ENCODE measurements around the gene DDHD1.

DDHD1 gene

GRCh38 chr14:53168786-53169185, 15.7 kb upstream of the DDHD1 start:
- no peak for DNase-seq (ENCODE audit: low spot score in 2 of 2)
- H3K4me1 Mint-ChIP-seq = no peaks in the 10 kb centered on the region
- no peak overlapping the region for H3K27ac Mint-ChIP-seq
- no peaks in the 10 kb centered on the region for H3K36me3 Mint-ChIP-seq
- ATAC-seq = no peak
- no peaks in the 10 kb centered on the region for H3K9me3 Mint-ChIP-seq
- no peak overlapping the region for H3K4me3 Mint-ChIP-seq

GRCh38 chr14:53167602-53168328, 14.6 kb upstream of the DDHD1 start:
- DNase-seq (ENCODE audit: low spot score in 2 of 2) (no peak), ATAC-seq (no peak)
- Mint-ChIP-seq H3K9me3 (no peaks in the 10 kb centered on the region), H3K4me3 (no peak overlapping the region), H3K27ac (no peak overlapping the region), H3K4me1 (no peaks in the 10 kb centered on the region), H3K36me3 (no peaks in the 10 kb centered on the region)

GRCh38 chr14:53161758-53162435, 8.8 kb upstream of the DDHD1 start:
- Mint-ChIP-seq H3K27ac (no peak overlapping the region), H3K4me1 (no peaks in the 10 kb centered on the region), H3K4me3 (no peak overlapping the region), H3K36me3 (no peaks in the 10 kb centered on the region), H3K9me3 (no peaks in the 10 kb centered on the region)
- ATAC-seq (no peak), DNase-seq (ENCODE audit: low spot score in 2 of 2) (no peak)

GRCh38 chr14:53156238-53156637, 3.1 kb upstream of the DDHD1 start:
- Mint-ChIP-seq H3K36me3 (peaks cover 24% of the 10 kb centered on the region), H3K9me3 (no peaks in the 10 kb centered on the region), H3K4me1 (peaks cover 19% of the 10 kb centered on the region), H3K4me3 (no peak overlapping the region), H3K27ac (no peak overlapping the region)
- no peak for DNase-seq (ENCODE audit: low spot score in 2 of 2)
- ATAC-seq = no peak

GRCh38 chr14:53153702-53154112, 584 bp upstream of the DDHD1 start:
- DNase-seq (ENCODE audit: low spot score in 2 of 2) (no peak), ATAC-seq (peak; percentile 60)
- peak overlapping the region; percentile 100 for H3K4me3 Mint-ChIP-seq

GRCh38 chr14:53152184-53152886, 788 bp downstream of the DDHD1 start:
- Mint-ChIP-seq H3K36me3 (peaks cover 52% of the 10 kb centered on the region), H3K9me3 (no peaks in the 10 kb centered on the region), H3K27ac (peak overlapping the region; percentile 99), H3K4me1 (peaks cover 56% of the 10 kb centered on the region), H3K4me3 (peak overlapping the region; percentile 100)
- ATAC-seq (peak; percentile 57), DNase-seq (ENCODE audit: low spot score in 2 of 2) (peak; percentile 59 to 86)

More at GRCh38 chr14:53153702-53154112, 584 bp upstream of the DDHD1 start:
- peaks cover 46% of the 10 kb centered on the region for H3K36me3 Mint-ChIP-seq
- H3K27ac Mint-ChIP-seq = peak overlapping the region; percentile 99
- no peaks in the 10 kb centered on the region for H3K9me3 Mint-ChIP-seq
- peaks cover 42% of the 10 kb centered on the region for H3K4me1 Mint-ChIP-seq

- no peak for ATAC-seq
- Mint-ChIP-seq H3K9me3 (no peaks in the 10 kb centered on the region), H3K4me3 (peak overlapping the region; percentile 100), H3K36me3 (peaks cover 58% of the 10 kb centered on the region), H3K27ac (peak overlapping the region; percentile 99), H3K4me1 (peaks cover 63% of the 10 kb centered on the region)
- no peak for DNase-seq (ENCODE audit: low spot score in 2 of 2)
Observed at GRCh38 chr14:53151523-53152183, 1.5 kb downstream of the DDHD1 start.

- H3K36me3 Mint-ChIP-seq = peaks cover 77% of the 10 kb centered on the region
- DNase-seq (ENCODE audit: low spot score in 2 of 2) (no peak), ATAC-seq (no peak)
- H3K4me3 Mint-ChIP-seq = peak overlapping the region; percentile 100
- no peaks in the 10 kb centered on the region for H3K9me3 Mint-ChIP-seq
- H3K27ac Mint-ChIP-seq = no peak overlapping the region
- H3K4me1 Mint-ChIP-seq = peaks cover 71% of the 10 kb centered on the region
Observed at GRCh38 chr14:53149668-53150316, 3.3 kb downstream of the DDHD1 start.

- Mint-ChIP-seq H3K27ac (peak overlapping the region; percentile 58), H3K36me3 (peaks cover 74% of the 10 kb centered on the region), H3K4me1 (peaks cover 73% of the 10 kb centered on the region), H3K9me3 (no peaks in the 10 kb centered on the region), H3K4me3 (peak overlapping the region; percentile 100)
- ATAC-seq (peak; percentile 46), DNase-seq (ENCODE audit: low spot score in 2 of 2) (no peak)
Observed at GRCh38 chr14:53148671-53149070, 4.5 kb downstream of the DDHD1 start.

- DNase-seq (ENCODE audit: low spot score in 2 of 2) = no peak
- ATAC-seq = no peak
- H3K36me3 Mint-ChIP-seq = peaks cover 67% of the 10 kb centered on the region
- H3K4me3 Mint-ChIP-seq = peak overlapping the region; percentile 100
- H3K9me3 Mint-ChIP-seq = peaks cover under 1% of the 10 kb centered on the region
- no peak overlapping the region for H3K27ac Mint-ChIP-seq
- H3K4me1 Mint-ChIP-seq = peaks cover 71% of the 10 kb centered on the region
Observed at GRCh38 chr14:53147893-53148292, 5.2 kb downstream of the DDHD1 start.

GRCh38 chr14:53147208-53147607, 5.9 kb downstream of the DDHD1 start:
- peaks cover 74% of the 10 kb centered on the region for H3K4me1 Mint-ChIP-seq
- peaks cover 60% of the 10 kb centered on the region for H3K36me3 Mint-ChIP-seq
- peaks cover 4% of the 10 kb centered on the region for H3K9me3 Mint-ChIP-seq
- H3K4me3 Mint-ChIP-seq = peak overlapping the region; percentile 100
- H3K27ac Mint-ChIP-seq = no peak overlapping the region
- DNase-seq (ENCODE audit: low spot score in 2 of 2) (no peak), ATAC-seq (no peak)

GRCh38 chr14:53146739-53147138, 6.4 kb downstream of the DDHD1 start:
- Mint-ChIP-seq H3K36me3 (peaks cover 56% of the 10 kb centered on the region), H3K9me3 (peaks cover 4% of the 10 kb centered on the region), H3K4me3 (peak overlapping the region; percentile 100), H3K27ac (no peak overlapping the region), H3K4me1 (peaks cover 71% of the 10 kb centered on the region)
- DNase-seq (ENCODE audit: low spot score in 2 of 2) (no peak), ATAC-seq (no peak)

- H3K27ac Mint-ChIP-seq = no peak overlapping the region
Observed at GRCh38 chr14:53144244-53144643, 8.9 kb downstream of the DDHD1 start.

GRCh38 chr14:53140585-53140984, 12.5 kb downstream of the DDHD1 start:
- Mint-ChIP-seq H3K27ac (no peak overlapping the region), H3K9me3 (peaks cover 16% of the 10 kb centered on the region), H3K4me3 (no peak overlapping the region), H3K4me1 (peaks cover 43% of the 10 kb centered on the region), H3K36me3 (peaks cover 31% of the 10 kb centered on the region)
- DNase-seq (ENCODE audit: low spot score in 2 of 2) (no peak), ATAC-seq (no peak)

More at GRCh38 chr14:53144244-53144643, 8.9 kb downstream of the DDHD1 start:
- ATAC-seq = peak; percentile 91
- Mint-ChIP-seq H3K36me3 (peaks cover 45% of the 10 kb centered on the region), H3K4me3 (no peak overlapping the region), H3K9me3 (peaks cover 16% of the 10 kb centered on the region), H3K4me1 (peaks cover 59% of the 10 kb centered on the region)
- DNase-seq (ENCODE audit: low spot score in 2 of 2) = no peak

All from stimulated activated effector memory CD8-positive, alpha-beta T cell treated with anti-CD3 and anti-CD28 coated beads, Interleukin-12 subunit alpha, Interleukin-12 subunit beta, amount 100 ng/mL, for 72 hours (primary cell).